Measurements from ENCODE around the gene ADGRL2. TPM values are rescaled to one million over a fixed set of nuclear protein-coding genes. Genes with fewer than 3 reads are reported as not detected.
"Not testable (repeated sequence)": the region's sequence is repeated elsewhere in the genome, so short reads cannot be mapped to it uniquely, and the experiment has no call there.

The ADGRL2 gene
- total RNA-seq, 4 donors from 2014 or later: 110 to 180 (median 154) TPM

- Histone ChIP-seq H3K9me3 (no peaks in the 10 kb centered on the region), H3K36me3 (no peaks in the 10 kb centered on the region), H3K4me1 (peaks cover 0 to 11% of the 10 kb centered on the region in 2 donors), H3K27me3 (no peaks in the 10 kb centered on the region), H3K27ac (no peak overlapping the region), H3K4me3 (replicated peaks in 1 of 3) (no peak overlapping the region)
- no peak for TF ChIP-seq CTCF (IDR thresholded peaks at IDR 0.05)
- no peak for TF ChIP-seq POLR2A (IDR thresholded peaks at IDR 0.05)
- intact Hi-C loops (cut with DNase I): no loop called here
- DNase-seq: no peak
Measured at GRCh38 chr1:81850495-81850894, 49.8 kb downstream of the ADGRL2 start.

DNA sequence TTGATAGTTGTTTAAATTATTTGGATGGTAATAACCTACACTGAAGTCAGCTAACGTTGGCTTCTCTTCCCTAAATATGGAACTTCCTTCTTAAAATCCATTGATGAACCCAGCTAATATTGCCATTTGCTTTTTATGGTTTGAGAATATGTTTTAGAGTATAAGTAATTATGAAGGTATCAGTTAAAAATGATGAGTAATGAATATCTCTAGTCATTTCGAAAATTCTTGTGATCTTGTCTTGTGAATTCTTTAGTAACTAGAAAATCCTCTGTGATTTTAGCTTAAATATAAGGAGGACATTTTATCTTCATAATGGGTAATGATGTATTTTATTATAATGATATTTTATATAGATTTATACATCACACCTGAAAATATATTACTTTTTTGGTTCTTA is 50.5 kb downstream of the ADGRL2 start:
- intact Hi-C loops (cut with DNase I): no loop called here
- H3K27ac ChIP-seq: no peak overlapping the region
- H3K4me3 ChIP-seq (replicated peaks in 1 of 3): no peak overlapping the region
- TF ChIP-seq CTCF (IDR thresholded peaks at IDR 0.05): no peak
- no peak for TF ChIP-seq POLR2A (IDR thresholded peaks at IDR 0.05)
- no peaks in the 10 kb centered on the region for H3K9me3 ChIP-seq
- WGBS, 2 donors: 88 to 89% methylated on average over 2 of the region's 2 CpGs
- no peaks in the 10 kb centered on the region for H3K27me3 ChIP-seq
- H3K36me3 ChIP-seq: no peaks in the 10 kb centered on the region
- H3K4me1 ChIP-seq: peaks cover 0 to 11% of the 10 kb centered on the region in 2 donors
- no peak for DNase-seq

GRCh38 chr1:81852961-81853360 is 52.2 kb downstream of the ADGRL2 start:
- H3K9me3 ChIP-seq: no peaks in the 10 kb centered on the region
- no peaks in the 10 kb centered on the region for H3K27me3 ChIP-seq
- no peak overlapping the region for H3K27ac ChIP-seq
- no peaks in the 10 kb centered on the region for H3K36me3 ChIP-seq
- H3K4me1 ChIP-seq: peaks cover 0 to 11% of the 10 kb centered on the region in 2 donors
- intact Hi-C loops (cut with DNase I): no loop called here
- TF ChIP-seq CTCF (IDR thresholded peaks at IDR 0.05) (no peak), POLR2A (IDR thresholded peaks at IDR 0.05) (no peak)
- 74 to 76% methylated on average over 4 of the region's 4 CpGs for WGBS, 2 donors
- H3K4me3 ChIP-seq (replicated peaks in 1 of 3): no peak overlapping the region
- no peak for DNase-seq

DNA sequence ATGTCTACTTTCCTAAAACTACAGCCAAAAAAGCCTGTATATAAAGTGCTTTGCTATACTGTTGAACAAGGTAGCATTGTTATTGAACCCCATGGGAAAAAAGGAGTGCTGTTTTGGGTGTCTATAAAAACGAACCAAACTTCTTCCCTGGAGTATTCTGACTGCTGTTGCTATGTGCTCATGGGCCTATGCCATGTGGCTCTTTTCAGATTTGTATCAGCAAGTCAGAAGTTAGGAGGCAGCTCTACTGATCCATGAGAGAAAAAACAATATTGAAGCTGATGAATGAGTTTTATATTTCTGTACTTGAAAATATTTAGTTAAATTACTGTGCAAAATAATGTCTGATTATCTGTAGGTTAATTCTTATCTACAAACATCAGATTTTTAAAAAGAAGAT is 66.5 kb downstream of the ADGRL2 start:
- peak in 1 of 2 donors; percentile 9 for DNase-seq
- no peak for TF ChIP-seq POLR2A (IDR thresholded peaks at IDR 0.05)
- no peak for TF ChIP-seq CTCF (IDR thresholded peaks at IDR 0.05)
- intact Hi-C loops (cut with DNase I): no loop called here
- Histone ChIP-seq H3K27ac (no peak overlapping the region), H3K27me3 (no peaks in the 10 kb centered on the region), H3K4me3 (replicated peaks in 1 of 3) (no peak overlapping the region), H3K36me3 (no peaks in the 10 kb centered on the region), H3K4me1 (peaks cover 0 to 21% of the 10 kb centered on the region in 2 donors), H3K9me3 (no peaks in the 10 kb centered on the region)
- WGBS, 2 donors: 4 to 6% methylated on average over 1 of the region's 1 CpG

GRCh38 chr1:81869307-81869706 is 68.6 kb downstream of the ADGRL2 start:
- Histone ChIP-seq H3K4me1 (peaks cover 16 to 35% of the 10 kb centered on the region in 2 donors), H3K36me3 (no peaks in the 10 kb centered on the region), H3K4me3 (replicated peaks in 1 of 3) (no peak overlapping the region), H3K9me3 (no peaks in the 10 kb centered on the region), H3K27ac (no peak overlapping the region), H3K27me3 (no peaks in the 10 kb centered on the region)
- 79 to 84% methylated on average over 2 of the region's 2 CpGs for WGBS, 2 donors
- TF ChIP-seq CTCF (IDR thresholded peaks at IDR 0.05) (no peak), POLR2A (IDR thresholded peaks at IDR 0.05) (no peak)
- no peak for DNase-seq
- intact Hi-C loops (cut with DNase I): no loop called here

- H3K27ac ChIP-seq; H3K36me3 ChIP-seq; DNase-seq; H3K27me3 ChIP-seq; H3K9me3 ChIP-seq; H3K4me3 ChIP-seq (replicated peaks in 1 of 3); intact Hi-C loops (cut with DNase I): not testable (repeated sequence)
- H3K4me1 ChIP-seq: peaks cover 34 to 43% of the 10 kb centered on the region in 2 donors
- 96 to 98% methylated on average over 3 of the region's 3 CpGs for WGBS, 2 donors
Measured at GRCh38 chr1:81871091-81871490, 70.4 kb downstream of the ADGRL2 start.
